ENCODE measurements around the gene C16orf54.
"Not testable (repeated sequence)": the region's sequence is repeated elsewhere in the genome, so short reads cannot be mapped to it uniquely, and the experiment has no call there.

The C16orf54 gene

GRCh38 chr16:29745853-29746345 lies at the start of gene C16orf54:
Gene C16orf54 (minus strand): TSS chr16:29745990. CDS start chr16:29744951, 1,039 bp downstream.
- no peak for DNase-seq (ENCODE audit: low spot score)

GRCh38 chr16:29794231-29794710 lies 48.5 kb upstream of the C16orf54 start:
- DNase-seq (ENCODE audit: low spot score): no peak

GRCh38 chr16:29793153-29793552 lies 47.4 kb upstream of the C16orf54 start:
- not testable (repeated sequence) for DNase-seq (ENCODE audit: low spot score)

GRCh38 chr16:29791845-29792807 lies 46.3 kb upstream of the C16orf54 start:
- DNase-seq (ENCODE audit: low spot score): peak; percentile 39

GRCh38 chr16:29790949-29791844 lies 45.4 kb upstream of the C16orf54 start:
- DNase-seq (ENCODE audit: low spot score): peak; percentile 21

- peak; percentile 99 for DNase-seq (ENCODE audit: low spot score)
These were observed 44.6 kb upstream of the C16orf54 start, which contains the start of gene KIF22 for GRCh38 chr16:29790183-29790948. Gene KIF22 (plus strand): TSS chr16:29790751. CDS start chr16:29790760, 9 bp downstream.

- no peak for DNase-seq (ENCODE audit: low spot score)
These were observed 44.0 kb upstream of the C16orf54 start for GRCh38 chr16:29789775-29790182.

- not testable (repeated sequence) for DNase-seq (ENCODE audit: low spot score)
These were observed 41.4 kb upstream of the C16orf54 start for GRCh38 chr16:29787155-29787554.

- DNase-seq (ENCODE audit: low spot score): peak; percentile 62
These were observed 39.2 kb upstream of the C16orf54 start for GRCh38 chr16:29784901-29785500.

- DNase-seq (ENCODE audit: low spot score): no peak
These were observed 38.4 kb upstream of the C16orf54 start for GRCh38 chr16:29784157-29784556.

GRCh38 chr16:29783094-29783953 lies 37.5 kb upstream of the C16orf54 start:
- DNase-seq (ENCODE audit: low spot score): not testable (repeated sequence)

- no peak for DNase-seq (ENCODE audit: low spot score)
These were observed 33.7 kb upstream of the C16orf54 start for GRCh38 chr16:29779474-29779873.

- DNase-seq (ENCODE audit: low spot score): no peak
These were observed 32.0 kb upstream of the C16orf54 start, which contains the start of gene ZG16 for GRCh38 chr16:29777576-29778350. Gene ZG16 (plus strand): TSS chr16:29778256. CDS start chr16:29779267, 1,011 bp downstream.

- DNase-seq (ENCODE audit: low spot score): no peak
These were observed 30.1 kb upstream of the C16orf54 start for GRCh38 chr16:29775742-29776408.

GRCh38 chr16:29774730-29775129 lies 28.9 kb upstream of the C16orf54 start:
- DNase-seq (ENCODE audit: low spot score): no peak

GRCh38 chr16:29772330-29772729 lies 26.5 kb upstream of the C16orf54 start:
- DNase-seq (ENCODE audit: low spot score): not testable (repeated sequence)

GRCh38 chr16:29770250-29770929 lies 24.6 kb upstream of the C16orf54 start:
- DNase-seq (ENCODE audit: low spot score): no peak

GRCh38 chr16:29769507-29769906 lies 23.7 kb upstream of the C16orf54 start:
- DNase-seq (ENCODE audit: low spot score): no peak
